ENCODE data around the gene MAFG.

- TF ChIP-seq CTCF (IDR thresholded peaks at IDR 0.05) (no peak), POLR2A (IDR thresholded peaks at IDR 0.05) (no peak)
These were observed 26.1 kb downstream of the MAFG start for GRCh38 chr17:81901167-81902022.
